LoVo (cell line): ENCODE results near the gene TCF7L1.
"Not testable (repeated sequence)": the region's sequence is repeated elsewhere in the genome, so short reads cannot be mapped to it uniquely, and the experiment has no call there.

Experiments
- DNase-seq: peaks from one replicate; pipeline ENCODE4 v3.0.0-alpha.2; 2016; ENCODE audit warnings: low spot score

Gene TCF7L1

GRCh38 chr2:85132834-85133637 lies at the start of gene TCF7L1:
TSS of gene TCF7L1 (plus strand) at chr2:85133392. CDS start at chr2:85133685, 293 bp downstream.
- peak; percentile 58 for DNase-seq

DNA sequence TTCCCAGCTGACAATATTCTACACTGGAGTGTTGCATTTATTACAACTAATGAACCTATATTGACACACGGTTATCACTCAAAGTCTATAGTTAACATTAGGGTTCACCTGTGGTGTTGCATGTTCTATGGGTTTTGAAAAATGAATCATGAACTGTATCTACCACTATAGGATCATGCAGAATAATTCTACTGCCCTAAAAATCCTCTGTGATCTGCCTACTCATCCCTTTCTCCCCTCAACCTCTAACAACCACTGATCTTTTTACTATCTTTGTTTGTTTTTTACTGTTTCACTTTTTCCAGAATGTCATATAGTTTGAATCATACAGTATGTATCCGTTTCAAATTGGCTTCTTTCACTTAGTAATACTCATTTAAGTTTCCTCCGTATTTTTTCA lies 47.6 kb upstream of the TCF7L1 start:
- DNase-seq, result no peak

DNA sequence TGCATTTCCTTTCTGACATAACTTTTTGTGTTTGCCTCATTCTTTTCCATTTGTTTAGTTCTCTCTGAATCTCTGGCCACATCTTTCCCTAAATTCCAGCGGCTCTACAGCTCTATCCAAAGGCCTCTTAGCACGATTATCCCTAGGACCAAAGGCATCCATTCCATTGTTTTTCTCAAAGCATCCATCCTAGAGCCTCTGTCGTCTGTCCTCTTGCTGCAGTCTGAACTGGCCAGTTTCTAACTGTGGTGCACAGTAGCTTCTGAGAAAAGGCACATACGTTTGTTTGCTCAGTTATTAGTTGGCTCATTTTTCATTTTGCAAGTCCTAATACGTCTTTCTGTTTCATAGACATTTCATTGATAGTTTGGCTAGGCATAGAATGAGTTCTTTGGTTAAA lies 45.7 kb upstream of the TCF7L1 start:
- DNase-seq, result no peak

DNA sequence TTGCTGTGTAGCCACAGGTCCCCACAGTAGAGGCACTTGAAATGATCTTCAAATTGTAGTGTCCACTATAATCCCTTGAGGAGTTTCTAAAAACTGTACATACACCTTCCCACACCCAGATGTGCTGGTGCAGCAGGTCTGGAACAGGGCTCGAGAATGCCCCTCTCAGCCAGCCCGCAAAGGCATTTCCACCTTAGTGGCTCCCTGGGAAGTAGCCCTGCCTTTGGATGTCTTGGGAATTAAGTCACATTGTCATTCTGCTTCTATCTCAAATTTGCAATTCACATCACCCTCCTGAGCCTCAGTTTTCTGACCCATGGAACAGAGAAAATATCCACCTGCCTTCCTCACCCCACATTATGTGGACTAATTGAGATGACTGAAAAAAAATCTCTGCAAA lies 44.3 kb upstream of the TCF7L1 start:
- no peak for DNase-seq

GRCh38 chr2:85089585-85089984 lies 43.6 kb upstream of the TCF7L1 start:
- DNase-seq, result no peak

GRCh38 chr2:85091838-85092237 lies 41.4 kb upstream of the TCF7L1 start:
- no peak for DNase-seq

DNA sequence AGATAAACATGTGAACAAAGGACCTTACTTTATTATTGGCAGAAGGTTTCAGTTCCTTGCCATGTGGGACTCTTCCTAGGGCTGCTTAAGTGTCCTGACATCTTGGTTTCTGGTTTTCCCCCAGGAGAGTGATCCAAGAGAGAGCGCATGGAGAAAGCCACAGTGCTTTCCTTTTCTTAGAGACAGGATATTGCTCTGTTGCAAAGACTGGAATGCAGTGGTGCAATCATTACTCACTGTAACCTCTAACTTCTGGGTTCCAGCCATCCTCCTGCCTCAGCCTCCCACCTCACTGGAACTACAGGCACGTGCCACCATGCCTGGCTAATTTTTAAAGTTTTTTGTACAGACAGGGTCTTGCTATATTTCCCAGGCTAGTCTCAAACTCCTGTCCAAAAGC lies 38.1 kb upstream of the TCF7L1 start:
- no peak for DNase-seq

DNA sequence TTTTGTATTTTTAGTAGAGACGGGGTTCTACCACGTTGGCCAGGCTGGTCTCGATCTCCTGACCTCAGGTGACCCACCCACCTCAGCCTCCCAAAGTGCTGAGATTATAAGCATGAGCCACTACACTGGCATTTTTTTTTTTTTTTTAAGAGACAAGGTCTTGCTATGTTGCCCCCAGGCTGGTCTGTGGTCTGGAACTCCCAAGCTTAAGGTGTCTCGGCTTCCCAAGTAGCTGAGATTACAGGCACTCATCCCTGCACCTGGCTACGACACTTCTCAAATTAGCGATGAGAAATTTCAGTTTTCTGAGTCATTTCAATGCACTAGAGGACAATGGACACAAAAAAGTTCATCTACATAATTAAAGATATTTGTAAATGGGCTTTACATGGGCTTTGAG lies 36.6 kb upstream of the TCF7L1 start:
- no peak for DNase-seq

- DNase-seq, result no peak
These were observed 29.0 kb upstream of the TCF7L1 start for GRCh38 chr2:85104228-85104627.

DNA sequence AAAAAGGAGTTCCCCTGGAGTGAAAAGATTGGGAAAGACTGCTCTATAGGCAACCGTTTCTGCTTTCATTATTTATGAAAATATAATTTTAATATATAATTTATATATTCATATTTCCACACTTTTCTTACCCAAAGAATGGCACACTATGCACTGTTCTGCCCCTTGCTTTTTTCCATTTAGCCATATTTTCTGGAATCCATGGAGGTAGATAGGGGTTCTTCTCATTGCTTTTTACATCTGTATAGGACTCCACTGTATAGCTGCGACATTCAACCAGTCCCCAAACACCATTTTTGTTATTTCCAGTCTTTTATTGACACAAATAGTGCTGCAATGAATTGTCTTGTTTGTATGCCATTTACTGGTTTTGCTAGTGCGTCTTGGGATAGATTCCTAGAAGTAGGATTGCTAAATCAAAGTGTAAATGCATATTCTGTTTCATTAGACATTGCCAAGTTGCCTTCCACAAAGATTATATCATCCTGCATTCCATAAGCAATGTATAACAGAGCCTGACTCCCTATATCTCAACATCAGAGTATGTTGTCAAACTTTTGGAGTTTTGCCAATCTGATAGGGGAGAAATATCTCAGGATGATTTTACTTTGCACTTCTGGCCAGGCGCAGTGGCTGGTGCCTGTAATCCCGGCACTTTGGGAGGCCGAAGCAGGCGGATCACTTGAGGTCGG lies 26.6 kb upstream of the TCF7L1 start:
- no peak for DNase-seq

DNA sequence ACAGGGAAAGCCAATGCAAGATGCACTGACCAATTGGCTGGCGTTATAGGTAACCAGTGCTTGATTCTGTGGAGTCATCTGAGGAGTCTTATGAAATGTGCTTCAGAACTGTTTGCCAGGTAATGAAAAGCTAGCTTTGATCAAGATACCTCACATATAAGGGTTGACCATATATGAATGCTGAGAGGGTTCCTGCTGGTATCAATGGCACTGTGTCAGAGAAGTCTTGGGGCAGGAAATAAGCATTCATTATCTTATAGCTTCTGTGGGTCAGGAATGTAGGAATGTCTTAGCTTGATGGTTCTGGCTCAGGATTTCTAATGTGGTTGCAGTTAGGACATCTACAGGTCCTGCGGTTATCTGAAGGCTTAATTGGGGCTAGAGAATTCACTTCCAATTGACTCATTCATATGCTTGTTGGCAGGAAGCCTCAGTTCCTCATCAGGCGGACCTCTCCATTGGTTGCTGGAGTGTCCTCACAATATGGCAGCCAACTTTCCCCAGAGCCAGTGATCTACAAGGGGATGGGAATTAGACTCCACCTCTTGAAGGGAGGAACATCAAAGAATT lies 22.1 kb upstream of the TCF7L1 start:
- no peak for DNase-seq

DNA sequence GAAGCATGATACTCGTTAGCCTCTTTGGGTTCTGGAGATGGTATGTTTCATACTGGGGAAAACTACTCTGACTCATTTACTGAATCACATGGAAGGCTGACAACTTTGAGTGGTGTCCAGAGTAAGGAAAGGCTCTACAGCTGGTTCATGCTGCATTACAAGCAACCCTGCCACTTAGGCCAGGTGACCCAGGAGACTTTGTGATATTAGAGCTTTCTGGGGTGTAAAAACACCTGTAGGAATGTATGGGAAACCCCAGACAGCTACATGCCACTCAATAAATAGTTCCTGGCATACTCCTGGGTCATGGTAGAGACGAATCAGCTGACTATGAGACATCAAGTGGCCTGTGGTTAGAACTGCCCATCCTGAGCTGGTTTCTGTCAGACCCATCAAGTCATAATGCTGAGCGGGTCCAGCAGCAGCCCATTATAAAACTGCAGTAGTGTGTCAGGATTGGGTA lies 21.3 kb upstream of the TCF7L1 start:
- no peak for DNase-seq

DNA sequence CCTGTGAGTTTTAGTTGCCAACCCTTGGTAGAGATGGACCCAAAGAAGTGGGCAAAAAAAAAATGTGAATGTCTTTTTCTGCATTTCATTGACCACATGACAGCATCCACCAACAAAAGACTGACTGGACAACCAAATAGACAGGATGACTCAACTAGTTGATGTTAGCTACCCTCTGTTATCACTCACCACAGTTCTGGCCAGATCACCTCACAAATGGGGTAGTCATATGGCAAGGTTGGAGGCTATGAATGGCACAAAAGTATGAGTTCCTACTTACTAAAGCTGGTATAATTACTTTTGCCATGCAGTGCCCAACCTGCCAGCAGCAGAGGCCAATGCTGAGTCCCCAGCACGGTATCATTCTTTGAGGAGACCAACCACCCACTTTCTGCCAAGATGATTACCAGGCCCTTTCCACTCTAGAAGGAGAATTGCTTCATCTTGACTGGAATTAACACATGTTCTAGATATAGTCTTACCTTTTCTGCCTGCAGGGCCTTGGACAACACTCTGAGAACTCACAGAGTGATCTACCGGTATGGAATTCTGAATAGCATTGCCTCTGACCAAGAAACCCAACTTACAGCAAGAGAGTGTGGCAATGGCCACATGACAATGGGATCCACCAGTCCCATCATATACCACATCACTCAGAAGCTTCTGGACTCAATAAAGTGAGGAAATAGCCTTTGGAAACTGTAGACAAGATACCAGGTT lies 20.1 kb upstream of the TCF7L1 start:
- DNase-seq, result no peak

- DNase-seq, result no peak
These were observed 18.4 kb upstream of the TCF7L1 start for GRCh38 chr2:85114586-85115330.

DNA sequence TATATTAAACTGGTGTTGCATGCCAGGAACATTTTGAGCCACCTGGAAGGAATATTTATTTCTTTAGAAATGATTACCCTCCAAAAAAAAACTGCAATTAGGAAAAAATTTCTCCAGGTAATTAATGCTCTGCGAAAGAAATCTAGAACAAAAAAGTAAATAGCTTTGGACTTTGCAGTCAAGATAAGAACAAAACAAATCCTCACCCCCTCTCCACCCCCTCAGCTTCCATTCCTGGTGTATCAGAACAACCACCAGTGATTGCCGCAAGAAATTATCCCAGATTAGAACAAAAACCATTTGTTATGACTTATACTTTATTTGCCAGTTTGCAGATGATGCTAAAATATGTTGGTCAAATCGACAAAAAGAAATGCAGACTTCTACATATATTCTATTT lies 17.0 kb upstream of the TCF7L1 start:
- DNase-seq, result no peak

GRCh38 chr2:85119900-85120299 lies 13.3 kb upstream of the TCF7L1 start:
- DNase-seq, result no peak

DNA sequence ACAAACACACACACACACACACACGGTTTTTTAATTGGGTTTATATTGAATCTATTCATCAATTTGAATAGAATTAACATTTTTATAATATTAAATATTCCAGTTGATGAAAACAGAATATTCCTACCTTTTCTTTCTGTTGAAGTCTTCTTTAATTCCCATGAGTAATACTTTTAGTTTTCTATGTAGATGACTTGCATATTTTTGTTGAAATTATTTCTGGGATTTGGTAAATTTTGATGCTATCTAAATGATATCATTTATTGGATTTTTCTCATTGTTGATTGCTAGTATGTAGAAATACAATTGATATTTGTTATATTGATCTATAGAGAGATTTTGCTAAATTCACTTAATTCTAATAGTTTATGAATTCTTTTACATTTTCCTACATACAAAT lies 12.8 kb upstream of the TCF7L1 start:
- DNase-seq, result no peak

DNA sequence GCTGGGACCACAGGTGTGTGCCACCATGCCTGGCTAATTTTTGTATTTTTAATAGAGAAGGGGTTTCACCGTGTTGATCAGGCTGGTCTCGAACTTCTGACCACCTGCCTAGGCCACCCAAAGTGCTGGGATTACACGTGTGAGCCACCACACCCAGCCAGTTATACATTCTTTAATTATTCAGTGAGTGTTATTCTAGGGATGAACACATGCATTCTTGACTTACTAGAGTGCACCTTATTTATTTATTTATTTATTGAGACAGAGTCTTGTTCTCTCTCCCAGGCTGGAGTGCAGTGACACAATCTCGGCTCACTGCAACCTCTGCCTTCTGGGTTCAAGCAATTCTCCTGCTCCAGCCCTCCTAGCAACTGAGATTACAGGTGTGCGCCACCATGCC lies 6.7 kb upstream of the TCF7L1 start:
- not testable (repeated sequence) for DNase-seq

GRCh38 chr2:85129861-85130260 lies 3.3 kb upstream of the TCF7L1 start:
- no peak for DNase-seq

GRCh38 chr2:85130407-85130806 lies 2.8 kb upstream of the TCF7L1 start:
- no peak for DNase-seq

DNA sequence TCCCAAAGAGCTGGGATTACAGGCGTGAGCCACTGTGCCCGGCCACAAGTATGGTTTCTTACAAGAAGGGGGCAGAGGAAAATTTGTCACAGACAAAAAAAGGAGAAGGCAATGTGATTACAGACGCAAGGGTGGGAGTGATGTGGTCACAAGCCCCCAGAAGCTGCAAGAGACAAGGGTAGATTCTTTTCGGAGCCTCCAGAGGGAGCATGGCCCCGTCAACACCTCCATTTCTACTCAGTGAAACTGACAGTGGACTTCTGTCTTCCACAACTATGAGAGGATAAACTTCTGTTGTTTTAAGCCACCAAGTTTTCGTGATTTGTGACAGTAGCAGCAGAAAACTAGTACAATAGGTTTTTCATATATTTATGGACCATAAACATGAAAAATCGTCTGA lies 2.1 kb upstream of the TCF7L1 start:
- DNase-seq, result no peak

GRCh38 chr2:85132397-85132796 lies 795 bp upstream of the TCF7L1 start:
- DNase-seq, result no peak
